ENCODE measurements around the gene BLOC1S6.

Gene BLOC1S6

DNA sequence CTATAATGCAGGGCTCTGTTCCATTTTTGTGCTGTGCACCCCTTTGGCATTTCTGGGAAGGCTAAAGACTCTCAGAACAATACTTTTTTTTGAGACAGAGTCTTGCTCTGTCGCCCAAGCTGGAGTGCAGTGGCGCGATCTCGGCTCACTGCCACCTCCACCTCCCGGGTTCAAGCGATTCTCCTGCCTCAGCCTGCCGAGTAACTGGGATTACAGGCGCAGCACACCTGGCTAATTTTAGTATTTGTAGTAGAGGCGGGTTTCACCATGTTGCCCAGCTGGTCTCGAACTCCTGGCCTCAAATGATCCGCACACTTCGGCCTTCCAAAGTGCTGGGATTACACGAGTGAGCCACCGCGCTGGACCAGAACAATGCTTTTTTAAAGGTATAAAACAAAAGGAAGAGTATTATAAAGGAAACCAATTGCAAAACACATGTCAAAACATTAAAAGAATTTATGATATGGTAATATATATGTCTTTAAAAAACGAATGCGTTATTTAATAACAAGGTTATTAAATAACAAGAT, 48.6 kb downstream of the BLOC1S6 start:
- H3K9ac ChIP-seq: peak overlapping the region; percentile 70
- peak overlapping the region; percentile 80 for H2AFZ ChIP-seq (ENCODE audit: low read depth)
- no peaks in the 10 kb centered on the region for H3K36me3 ChIP-seq (ENCODE audit: insufficient read depth)
- peak overlapping the region; percentile 85 for H3K27ac ChIP-seq
- no peaks in the 10 kb centered on the region for H3K27me3 ChIP-seq (ENCODE audit: insufficient read depth, low read depth)
- H4K20me1 ChIP-seq (ENCODE audit: insufficient read depth): no peaks in the 10 kb centered on the region
- H3K4me3 ChIP-seq (IDR thresholded peaks at IDR 0.05; ENCODE audit: insufficient read depth, low read depth, low read length): peak overlapping the region; percentile 29
- H3K4me1 ChIP-seq (ENCODE audit: low read depth, poor library complexity, severe bottlenecking): peaks cover 45% of the 10 kb centered on the region
- TF ChIP-seq, protein P1, sequence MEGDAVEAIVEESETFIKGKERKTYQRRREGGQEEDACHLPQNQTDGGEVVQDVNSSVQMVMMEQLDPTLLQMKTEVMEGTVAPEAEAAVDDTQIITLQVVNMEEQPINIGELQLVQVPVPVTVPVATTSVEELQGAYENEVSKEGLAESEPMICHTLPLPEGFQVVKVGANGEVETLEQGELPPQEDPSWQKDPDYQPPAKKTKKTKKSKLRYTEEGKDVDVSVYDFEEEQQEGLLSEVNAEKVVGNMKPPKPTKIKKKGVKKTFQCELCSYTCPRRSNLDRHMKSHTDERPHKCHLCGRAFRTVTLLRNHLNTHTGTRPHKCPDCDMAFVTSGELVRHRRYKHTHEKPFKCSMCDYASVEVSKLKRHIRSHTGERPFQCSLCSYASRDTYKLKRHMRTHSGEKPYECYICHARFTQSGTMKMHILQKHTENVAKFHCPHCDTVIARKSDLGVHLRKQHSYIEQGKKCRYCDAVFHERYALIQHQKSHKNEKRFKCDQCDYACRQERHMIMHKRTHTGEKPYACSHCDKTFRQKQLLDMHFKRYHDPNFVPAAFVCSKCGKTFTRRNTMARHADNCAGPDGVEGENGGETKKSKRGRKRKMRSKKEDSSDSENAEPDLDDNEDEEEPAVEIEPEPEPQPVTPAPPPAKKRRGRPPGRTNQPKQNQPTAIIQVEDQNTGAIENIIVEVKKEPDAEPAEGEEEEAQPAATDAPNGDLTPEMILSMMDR (conservative IDR thresholded peaks at IDR 0.05; ENCODE audit: low read depth, low read length): no peak
- peak overlapping the region; percentile 79 for H3K4me2 ChIP-seq
- peaks cover 24% of the 10 kb centered on the region; the same call in 1 of the 2 replicates for H3K79me2 ChIP-seq (ENCODE audit: insufficient read depth, low read depth)

GRCh38 chr15:45637141-45637540, 50.0 kb downstream of the BLOC1S6 start:
- Histone ChIP-seq H3K4me1 (ENCODE audit: low read depth, poor library complexity, severe bottlenecking) (peaks cover 39% of the 10 kb centered on the region), H3K9ac (peak overlapping the region; percentile 78; the same call in 1 of the 2 replicates), H4K20me1 (ENCODE audit: insufficient read depth) (no peaks in the 10 kb centered on the region), H3K27ac (peak overlapping the region; percentile 93), H3K27me3 (ENCODE audit: insufficient read depth, low read depth) (no peaks in the 10 kb centered on the region), H3K4me3 (IDR thresholded peaks at IDR 0.05; ENCODE audit: insufficient read depth, low read depth, low read length) (no peak overlapping the region), H2AFZ (ENCODE audit: low read depth) (peak overlapping the region; percentile 60), H3K79me2 (ENCODE audit: insufficient read depth, low read depth) (peaks cover 24% of the 10 kb centered on the region; the same call in 1 of the 2 replicates), H3K4me2 (peak overlapping the region; percentile 55), H3K36me3 (ENCODE audit: insufficient read depth) (no peaks in the 10 kb centered on the region)
- TF ChIP-seq, protein P1 (conservative IDR thresholded peaks at IDR 0.05; ENCODE audit: low read depth, low read length): 0 out of 2 replicates have a peak, but pooled peaks have one; percentile 15

GRCh38 chr15:45637552-45638033, 50.4 kb downstream of the BLOC1S6 start:
- Histone ChIP-seq H3K27ac (peak overlapping the region; percentile 93), H4K20me1 (ENCODE audit: insufficient read depth) (no peaks in the 10 kb centered on the region), H3K27me3 (ENCODE audit: insufficient read depth, low read depth) (no peaks in the 10 kb centered on the region), H3K9ac (peak overlapping the region; percentile 78), H3K79me2 (ENCODE audit: insufficient read depth, low read depth) (peaks cover 24% of the 10 kb centered on the region; the same call in 1 of the 2 replicates), H2AFZ (ENCODE audit: low read depth) (peak overlapping the region; percentile 60), H3K4me2 (peak overlapping the region; percentile 55), H3K36me3 (ENCODE audit: insufficient read depth) (no peaks in the 10 kb centered on the region), H3K4me1 (ENCODE audit: low read depth, poor library complexity, severe bottlenecking) (peaks cover 39% of the 10 kb centered on the region), H3K4me3 (IDR thresholded peaks at IDR 0.05; ENCODE audit: insufficient read depth, low read depth, low read length) (no peak overlapping the region)
- TF ChIP-seq, protein P1 (conservative IDR thresholded peaks at IDR 0.05; ENCODE audit: low read depth, low read length): no peak

- Histone ChIP-seq H3K27ac (no peak overlapping the region), H3K4me2 (no peak overlapping the region)
Observed at GRCh38 chr15:45640616-45641015, 53.4 kb downstream of the BLOC1S6 start.

More at GRCh38 chr15:45640616-45641015, 53.4 kb downstream of the BLOC1S6 start:
- no peaks in the 10 kb centered on the region for H4K20me1 ChIP-seq (ENCODE audit: insufficient read depth)
- TF ChIP-seq, protein P1 (conservative IDR thresholded peaks at IDR 0.05; ENCODE audit: low read depth, low read length): no peak
- no peak overlapping the region for H2AFZ ChIP-seq (ENCODE audit: low read depth)
- H3K9ac ChIP-seq: no peak overlapping the region
- H3K36me3 ChIP-seq (ENCODE audit: insufficient read depth): no peaks in the 10 kb centered on the region
- no peaks in the 10 kb centered on the region for H3K27me3 ChIP-seq (ENCODE audit: insufficient read depth, low read depth)
- H3K4me3 ChIP-seq (IDR thresholded peaks at IDR 0.05; ENCODE audit: insufficient read depth, low read depth, low read length): no peak overlapping the region
- peaks cover 50% of the 10 kb centered on the region for H3K4me1 ChIP-seq (ENCODE audit: low read depth, poor library complexity, severe bottlenecking)
- H3K79me2 ChIP-seq (ENCODE audit: insufficient read depth, low read depth): peaks cover 33% of the 10 kb centered on the region; the same call in 1 of the 2 replicates

Data from KMS-11 (cell line).